GM12878 (cell line): ENCODE data around the gene N4BP2L1. TPM values are rescaled to one million over a fixed set of nuclear protein-coding genes. Genes with fewer than 3 reads are reported as not detected.

Experiments
- ATAC-seq: fragments of 200-7000 bp; cut with Tn5 transposase; 3 replicates; pipeline ENCODE4 v1.9.1; 2020; ENCODE audit warnings: mild to moderate bottlenecking, moderate library complexity
- BruUV-seq: library from RNA; stranded (reverse); fragments of 400-500 nt; replicated peaks from 2 replicates; lab custom pipeline; 2021; lab: Mats Ljungman, UMichigan
- CTCF ChIA-PET: fragments of 300-600 bp; sonication (Branson Sonifier 250); formaldehyde crosslinking; extraction: SDS; loops from one replicate; lab custom pipeline; 2021; ENCODE audit warnings: inconsistent platforms; lab: Yijun Ruan, JAX
- POLR2A ChIA-PET: fragments of 350-600 bp; formaldehyde crosslinking; extraction: SDS; loops from one replicate; lab custom pipeline; 2021; ENCODE audit warnings: inconsistent platforms; lab: Charles Lee
- RAD21 ChIA-PET: fragments of 300-600 bp; sonication (Branson Sonifier 250); formaldehyde crosslinking; loops from one replicate; lab custom pipeline; 2023; ENCODE audit warnings: antibody characterized with exemption; ENCODE audit not compliant: unreplicated experiment; lab: Charles Lee
- SMC1A ChIA-PET: fragments of 300-600 bp; sonication (Branson Sonifier 250); formaldehyde crosslinking; loops from one replicate; lab custom pipeline; 2023; ENCODE audit not compliant: unreplicated experiment, uncharacterized antibody; lab: Charles Lee
- DNase-seq: peaks from one replicate; pipeline ENCODE4 v3.0.0-alpha.2; 2011; ENCODE audit warnings: low read depth, low spot score
- FAIRE-seq: peaks from 3 replicates; lab custom pipeline; 2011; peaks lifted over from hg19 to GRCh38; lab: Jason Lieb, UNC
- H2AFZ ChIP-seq: 2 replicates; pipeline ENCODE4 v1.6.0; 2011; ENCODE audit warnings: low read depth, low read length, control low read depth; ENCODE audit not compliant: control insufficient read depth
- H3K27ac ChIP-seq: 2 replicates; pipeline ENCODE4 v1.5.1; 2011; ENCODE audit warnings: control low read depth; ENCODE audit not compliant: control insufficient read depth, insufficient read depth
- H3K27me3 ChIP-seq, 2 experiments: replicated peaks in 1 of 2; 2 replicates each; pipeline versions ENCODE4 v1.6.0 to v1.6.1; 2011; ENCODE audit warnings: low read length in 1 of 2; ENCODE audit not compliant: control insufficient read depth in 2 of 2, insufficient read depth in 2 of 2
- H3K36me3 ChIP-seq, 2 experiments: 2 replicates each; pipeline ENCODE4 v1.5.1; 2011; ENCODE audit warnings: low read length in 1 of 2; ENCODE audit not compliant: control insufficient read depth in 2 of 2, insufficient read depth in 2 of 2
- H3K4me1 ChIP-seq: 2 replicates; pipeline ENCODE4 v1.6.1; 2011; ENCODE audit warnings: mild to moderate bottlenecking, low read length, moderate library complexity, mixed read lengths; ENCODE audit not compliant: control insufficient read depth, insufficient read depth
- H3K4me2 ChIP-seq: 2 replicates; pipeline ENCODE4 v1.6.0; 2011; ENCODE audit warnings: control low read depth; ENCODE audit not compliant: control insufficient read depth, insufficient read depth
- H3K4me3 ChIP-seq: fragments of 200-600 bp; sonication (generic); 2 replicates; pipeline ENCODE4 v1.5.1; 2016
- H3K79me2 ChIP-seq: 2 replicates; pipeline ENCODE4 v1.6.0; 2011; ENCODE audit warnings: low read length; ENCODE audit not compliant: control insufficient read depth, insufficient read depth
- H3K9ac ChIP-seq: 2 replicates; pipeline ENCODE4 v1.8.0; 2011; ENCODE audit warnings: low read length, control low read depth, mixed read lengths; ENCODE audit not compliant: control insufficient read depth, insufficient read depth
- H3K9me3 ChIP-seq: replicated peaks from 3 replicates; pipeline ENCODE4 v1.5.1; 2011; ENCODE audit warnings: mild to moderate bottlenecking, low read length; ENCODE audit not compliant: control insufficient read depth, insufficient read depth
- H4K20me1 ChIP-seq: 2 replicates; pipeline ENCODE4 v1.6.0; 2011; ENCODE audit not compliant: control insufficient read depth, insufficient read depth
- BCL11A ChIP-seq: IDR thresholded peaks from 2 replicates; pipeline ENCODE4 v1.6.1; 2011; ENCODE audit warnings: low read depth, low read length
- BCLAF1 ChIP-seq: fragments of 450-650 bp; IDR thresholded peaks from 2 replicates; pipeline ENCODE4 v1.6.1; 2017; ENCODE audit warnings: antibody characterized with exemption, mild to moderate bottlenecking, moderate library complexity
- DPF2 ChIP-seq: fragments of 450-650 bp; IDR thresholded peaks from 2 replicates; pipeline ENCODE4 v1.6.1; 2017; ENCODE audit warnings: mild to moderate bottlenecking
- ESRRA ChIP-seq: IDR thresholded peaks from 2 replicates; pipeline ENCODE4 v1.6.1; 2012; ENCODE audit warnings: mild to moderate bottlenecking, low read length, improper control_type of control experiment
- FOXM1 ChIP-seq: IDR thresholded peaks from 2 replicates; pipeline ENCODE4 v1.6.1; 2012; ENCODE audit warnings: low read depth, mild to moderate bottlenecking, inconsistent platforms, low read length, moderate library complexity
- IKZF2 ChIP-seq, 2 experiments: fragments of 450-650 bp; IDR thresholded peaks; 2 replicates each; pipeline ENCODE4 v1.6.1; 2017; ENCODE audit warnings: mild to moderate bottlenecking in 2 of 2, moderate library complexity in 2 of 2
- MEF2A ChIP-seq: IDR thresholded peaks from 2 replicates; pipeline ENCODE4 v1.6.1; 2011; ENCODE audit warnings: low read depth, mild to moderate bottlenecking, low read length, moderate library complexity; ENCODE audit not compliant: insufficient read depth
- MEF2B ChIP-seq: fragments of 450-650 bp; IDR thresholded peaks from 2 replicates; pipeline ENCODE4 v1.6.1; 2018; ENCODE audit warnings: mild to moderate bottlenecking, moderate library complexity; ENCODE audit not compliant: partially characterized antibody, poor library complexity, severe bottlenecking
- MTA2 ChIP-seq: fragments of 450-650 bp; IDR thresholded peaks from 2 replicates; pipeline ENCODE4 v1.6.1; 2016; ENCODE audit warnings: low read depth, mild to moderate bottlenecking, moderate library complexity
- MTA3 ChIP-seq: IDR thresholded peaks from 2 replicates; pipeline ENCODE4 v1.6.1; 2012; ENCODE audit warnings: low read length, inconsistent platforms, borderline replicate concordance
- NBN ChIP-seq: fragments of 450-650 bp; IDR thresholded peaks from 2 replicates; pipeline ENCODE4 v1.6.1; 2016
- POLR2AphosphoS2 ChIP-seq: IDR thresholded peaks from 2 replicates; pipeline ENCODE4 v1.6.1; 2011; ENCODE audit warnings: low read depth, mild to moderate bottlenecking, low read length, improper control_type of control experiment, moderate library complexity
- POLR2AphosphoS5 ChIP-seq: IDR thresholded peaks from 2 replicates; pipeline ENCODE4 v1.6.1; 2011; ENCODE audit warnings: mild to moderate bottlenecking, low read length, inconsistent platforms
- RCOR1 ChIP-seq: conservative IDR thresholded peaks from 2 replicates; pipeline ENCODE4 v1.6.1; 2012; ENCODE audit warnings: low read depth, low read length, improper control_type of control experiment
- SREBF1 ChIP-seq: IDR thresholded peaks from 2 replicates; pipeline ENCODE4 v1.6.1; 2012; ENCODE audit warnings: mild to moderate bottlenecking, low read length
- ZBTB33 ChIP-seq: fragments of 450-650 bp; IDR thresholded peaks from 2 replicates; pipeline ENCODE4 v1.6.1; 2017; ENCODE audit warnings: mild to moderate bottlenecking
- ZNF24 ChIP-seq: fragments of 450-650 bp; IDR thresholded peaks from 2 replicates; pipeline ENCODE4 v1.6.1; 2017; ENCODE audit warnings: antibody characterized with exemption, mild to moderate bottlenecking
- WGBS: methylation state at CpG from one replicate; pipeline ENCODE4 v1.1.6; 2016; ENCODE audit warnings: low lambda C conversion rate; ENCODE audit not compliant: insufficient replicate concordance, insufficient coverage; ENCODE audit errors: missing lambda C conversion rate; 5-methylcytosine and 5-hydroxymethylcytosine counted together
- in situ Hi-C: fragments of 300-500 bp; cut with MboI; formaldehyde crosslinking; loops from 9 replicates; pipeline ENCODE4 v1.14.3; 2018; ENCODE audit warnings: mixed read lengths
- intact Hi-C: fragments of 100-400 bp; cut with micrococcal nuclease; formaldehyde crosslinking; loops from one replicate; pipeline ENCODE4 v1.14.2; 2022; ENCODE audit not compliant: unreplicated experiment
- polyA plus RNA-seq, 11 experiments: library from polyadenylated mRNA; depleted of rRNA in 4 of 11; unstranded in 6 of 11; stranded (reverse) in 5 of 11; fragments of >200 nt; fragmentation: Nextera tagmentation in 4 of 11; fragmentation: Illumina TruSeq in 1 of 11; extraction: Ambion mirVana in 4 of 11; extraction: Trizol in 1 of 11; gene quantifications; 1 replicate in 1 of 11; 2 replicates in 10 of 11; pipeline versions ENCODE4 v1.2.1 to v1.2.3, GENCODE V29; 2011 to 2016; ENCODE audit warnings: inconsistent platforms in 2 of 11, missing spikeins in 2 of 11, low read depth in 1 of 11
- total RNA-seq, 4 experiments: library from RNA; depleted of rRNA in 3 of 4; stranded (reverse); fragments of >200 nt in 3 of 4; fragmentation: Illumina TruSeq in 1 of 4; extraction: Trizol in 1 of 4; gene quantifications; 2 replicates each; pipeline versions ENCODE4 v1.2.1 to v1.2.3, GENCODE V29; 2013 to 2021

The N4BP2L1 gene
- total and polyA plus RNA-seq, 10 of the 15 experiments (the other 5 are each of a cell fraction or from before 2014, with no cell fraction given), result 3.3 to 42.5 (median 16.2) TPM

GRCh38 chr13:32474999-32475792 lies 47.3 kb upstream of the N4BP2L1 start (continued):
- no peak for TF ChIP-seq ZBTB33
- TF ChIP-seq SREBF1, result no peak
- no peak for TF ChIP-seq MTA3
- no peak for TF ChIP-seq MEF2A
- no peak for TF ChIP-seq POLR2AphosphoS5
- no peak for TF ChIP-seq RCOR1
- TF ChIP-seq FOXM1, result no peak
- no peak for TF ChIP-seq MTA2
- TF ChIP-seq ESRRA, result no peak

GRCh38 chr13:32473650-32474049 lies 45.7 kb upstream of the N4BP2L1 start:
- H4K20me1 ChIP-seq, result no peaks in the 10 kb centered on the region
- no peak overlapping the region for H3K27ac ChIP-seq
- no peak for ATAC-seq
- no peaks in the 10 kb centered on the region for H3K79me2 ChIP-seq
- no peak for DNase-seq
- POLR2A ChIA-PET, result no interaction called here
- no peaks in the 10 kb centered on the region for H3K27me3 ChIP-seq
- BruUV-seq, result no TSS peak
- SMC1A ChIA-PET, result interaction anchor here (0.7 to 1.8 kb wide), 2 partner anchors 108 to 227 kb away, joined by 3 to 5 read pairs; no protein-coding TSS in a partner anchor
- 92% methylated on average over 1 of the region's 1 CpG for whole genome bisulfite sequencing
- TF ChIP-seq DPF2 (no peak), BCL11A (no peak), ZNF24 (no peak), NBN (no peak), IKZF2 (IDR thresholded peaks at IDR 0.05) (no peak), BCLAF1 (no peak), MEF2B (no peak), POLR2AphosphoS2 (no peak)
- in situ Hi-C loops, result no loop called here
- no peak for FAIRE-seq
- no peak overlapping the region for H3K4me3 ChIP-seq
- no peaks in the 10 kb centered on the region for H3K36me3 ChIP-seq
- no peak overlapping the region for H2AFZ ChIP-seq
- intact Hi-C loops, result no loop called here
- no peaks in the 10 kb centered on the region for H3K9me3 ChIP-seq
- H3K9ac ChIP-seq, result no peak overlapping the region
- CTCF ChIA-PET, result interaction anchor here (0.7 kb wide), 1 partner anchor 388 kb away, joined by 3 read pairs; no protein-coding TSS in a partner anchor
- H3K4me2 ChIP-seq, result no peak overlapping the region
- H3K4me1 ChIP-seq, result peaks cover 16% of the 10 kb centered on the region
- RAD21 ChIA-PET, result interaction anchor here (1.1 kb wide), 1 partner anchor 60 kb away, joined by 3 read pairs; no protein-coding TSS in a partner anchor
